Measurements from ENCODE around the gene SLC45A1.

The SLC45A1 gene

GRCh38 chr1:8348777-8349472 is 31.0 kb downstream of the SLC45A1 start:
- DNase-seq: peak; percentile 50
- in situ Hi-C loops (cut with MboI; ENCODE audit: low pct_unique_long_range_greater_than_20kb, low sequenced_read_pairs): no loop called here

DNA sequence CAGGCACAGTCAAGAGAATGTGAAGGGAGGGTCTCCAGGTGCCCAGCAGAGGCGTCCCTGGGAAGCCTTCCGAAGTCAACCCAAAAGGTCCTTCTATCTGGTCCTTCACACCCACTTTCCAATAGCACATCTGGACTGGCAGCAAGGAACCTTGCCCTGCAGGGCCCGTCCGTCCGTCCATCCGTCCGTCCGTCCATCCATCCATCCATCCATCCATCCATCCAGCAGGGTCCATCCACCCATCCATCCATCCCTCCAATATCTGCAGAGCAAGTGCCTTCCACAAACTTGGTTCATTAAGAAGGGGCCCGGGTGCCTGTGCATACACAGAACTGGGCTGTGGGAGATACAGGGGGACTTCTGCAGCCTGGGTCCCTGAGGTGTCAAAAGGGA is 31.6 kb downstream of the SLC45A1 start:
- in situ Hi-C loops (cut with MboI; ENCODE audit: low pct_unique_long_range_greater_than_20kb, low sequenced_read_pairs): no loop called here
- DNase-seq: no peak

DNA sequence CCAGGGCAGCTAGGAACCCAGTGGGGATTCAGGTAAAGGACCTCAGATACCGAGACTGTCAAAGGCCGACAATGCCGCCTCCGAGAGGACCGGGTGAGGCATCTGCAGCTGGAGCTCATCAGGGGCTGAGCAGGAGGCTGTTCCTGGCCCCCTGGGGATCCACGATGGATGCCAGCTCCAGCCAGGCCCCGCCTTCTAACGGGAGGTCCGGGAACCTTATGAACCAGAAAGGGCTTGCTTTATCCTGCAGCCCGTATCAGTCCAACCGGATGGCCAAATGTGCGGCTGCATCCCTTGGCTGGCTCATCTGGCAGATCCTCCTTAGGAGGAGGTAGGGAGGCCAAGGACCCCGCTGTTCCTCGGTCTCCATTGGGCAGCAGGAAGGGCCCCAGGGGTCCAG is 32.0 kb downstream of the SLC45A1 start:
- DNase-seq: no peak
- in situ Hi-C loops (cut with MboI; ENCODE audit: low pct_unique_long_range_greater_than_20kb, low sequenced_read_pairs): no loop called here

GRCh38 chr1:8350914-8351684 is 33.2 kb downstream of the SLC45A1 start:
- DNase-seq: no peak
- in situ Hi-C loops (cut with MboI; ENCODE audit: low pct_unique_long_range_greater_than_20kb, low sequenced_read_pairs): no loop called here

DNA sequence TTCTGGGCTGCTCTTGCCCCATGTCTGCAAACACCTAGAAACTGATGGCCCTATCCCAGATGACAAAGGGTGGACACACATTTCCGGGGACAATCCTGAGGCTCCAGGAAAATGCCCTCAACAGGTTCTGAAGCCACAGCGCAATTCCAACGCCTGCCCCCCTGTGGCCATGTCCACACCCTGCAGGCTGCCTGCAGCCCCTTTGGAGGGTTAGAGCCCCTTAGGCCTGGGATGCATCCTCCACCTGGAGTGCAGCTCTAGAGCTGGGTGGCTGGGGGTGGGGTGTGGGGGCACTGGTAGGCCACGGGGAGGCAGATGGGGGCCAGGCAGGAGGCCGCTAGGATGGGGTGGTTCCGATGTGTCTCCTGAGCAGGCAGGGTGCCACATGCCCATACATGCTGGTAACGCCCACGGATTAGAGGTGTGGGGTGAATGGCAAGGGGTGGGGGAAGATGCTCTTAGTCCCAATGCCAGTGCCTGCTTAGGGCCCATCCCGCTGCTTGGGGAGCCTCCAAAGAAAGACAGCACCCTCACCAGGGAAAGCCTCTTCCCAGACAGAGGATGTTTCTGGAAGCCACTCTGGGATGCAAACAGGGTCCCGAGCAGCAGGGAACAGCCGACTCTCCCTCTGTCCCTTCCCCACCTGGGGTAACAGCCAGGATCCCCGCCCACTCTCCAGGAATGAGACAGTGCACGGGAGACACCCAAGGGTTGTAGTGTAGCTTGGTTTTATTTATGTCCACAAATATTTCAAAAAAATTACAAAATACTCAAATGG is 34.0 kb downstream of the SLC45A1 start:
- in situ Hi-C loops (cut with MboI; ENCODE audit: low pct_unique_long_range_greater_than_20kb, low sequenced_read_pairs): no loop called here
- peak; percentile 17 for DNase-seq

- in situ Hi-C loops (cut with MboI; ENCODE audit: low pct_unique_long_range_greater_than_20kb, low sequenced_read_pairs): no loop called here
These were observed 34.5 kb downstream of the SLC45A1 start for GRCh38 chr1:8352471-8352845.

GRCh38 chr1:8352886-8353785 is 35.2 kb downstream of the SLC45A1 start:
- DNase-seq: no peak
- in situ Hi-C loops (cut with MboI; ENCODE audit: low pct_unique_long_range_greater_than_20kb, low sequenced_read_pairs): no loop called here

More at GRCh38 chr1:8352471-8352845, 34.5 kb downstream of the SLC45A1 start:
- no peak for DNase-seq

- in situ Hi-C loops (cut with MboI; ENCODE audit: low pct_unique_long_range_greater_than_20kb, low sequenced_read_pairs): no loop called here
- DNase-seq: no peak
These were observed 36.1 kb downstream of the SLC45A1 start for GRCh38 chr1:8354038-8354437.

GRCh38 chr1:8355439-8356255 is 37.7 kb downstream of the SLC45A1 start:
- in situ Hi-C loops (cut with MboI; ENCODE audit: low pct_unique_long_range_greater_than_20kb, low sequenced_read_pairs): no loop called here
- no peak for DNase-seq

DNA sequence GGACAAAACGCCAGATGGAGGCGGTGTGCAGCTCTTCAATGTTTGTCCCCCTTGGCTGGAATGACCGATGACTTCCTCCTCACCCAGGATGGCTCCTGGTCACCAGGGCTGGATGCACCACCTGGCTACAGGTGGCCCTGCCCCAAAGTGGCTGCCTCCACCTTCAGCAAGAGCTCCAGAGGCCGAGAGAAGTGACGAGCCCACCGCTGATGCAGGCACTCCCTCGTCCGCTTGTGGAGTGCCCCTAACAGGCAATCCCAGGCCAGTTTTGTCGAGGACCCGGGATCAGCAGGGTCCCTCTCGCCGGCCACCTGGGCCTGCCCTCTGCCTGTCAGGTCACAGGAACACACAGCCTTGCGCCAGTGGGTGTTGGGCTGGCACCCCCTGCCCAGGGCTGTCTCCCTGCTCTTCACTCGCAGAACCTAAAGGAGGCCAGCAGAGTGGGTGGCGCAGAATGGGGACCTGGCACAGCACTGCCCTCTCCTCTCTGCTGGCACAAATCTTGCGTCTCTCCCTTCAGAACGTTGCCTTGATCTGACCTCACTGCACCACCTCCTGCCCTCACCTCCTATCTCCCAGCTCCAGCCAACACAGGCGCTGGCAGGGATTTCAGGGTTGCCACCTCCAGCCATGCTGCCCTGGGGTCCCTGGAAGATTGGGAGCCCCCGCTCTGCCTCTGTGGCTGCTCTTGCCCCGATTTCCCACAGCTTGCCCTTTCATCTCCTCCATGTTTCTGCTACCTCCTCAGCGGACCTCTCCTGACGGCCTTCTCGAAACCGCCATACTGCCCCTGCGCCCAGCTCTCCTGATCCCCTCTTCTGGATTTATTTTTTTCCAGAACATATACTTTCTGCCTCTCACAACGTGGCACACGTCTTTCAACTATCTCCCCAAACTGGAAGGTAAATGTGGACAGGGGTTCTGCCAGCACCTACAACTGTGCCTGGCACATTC is 38.6 kb downstream of the SLC45A1 start:
- in situ Hi-C loops (cut with MboI; ENCODE audit: low pct_unique_long_range_greater_than_20kb, low sequenced_read_pairs): no loop called here
- no peak for DNase-seq

GRCh38 chr1:8357329-8358101 is 39.6 kb downstream of the SLC45A1 start:
- in situ Hi-C loops (cut with MboI; ENCODE audit: low pct_unique_long_range_greater_than_20kb, low sequenced_read_pairs): no loop called here
- no peak for DNase-seq

- DNase-seq: no peak
- in situ Hi-C loops (cut with MboI; ENCODE audit: low pct_unique_long_range_greater_than_20kb, low sequenced_read_pairs): no loop called here
These were observed 40.5 kb downstream of the SLC45A1 start for GRCh38 chr1:8358241-8358896.

DNA sequence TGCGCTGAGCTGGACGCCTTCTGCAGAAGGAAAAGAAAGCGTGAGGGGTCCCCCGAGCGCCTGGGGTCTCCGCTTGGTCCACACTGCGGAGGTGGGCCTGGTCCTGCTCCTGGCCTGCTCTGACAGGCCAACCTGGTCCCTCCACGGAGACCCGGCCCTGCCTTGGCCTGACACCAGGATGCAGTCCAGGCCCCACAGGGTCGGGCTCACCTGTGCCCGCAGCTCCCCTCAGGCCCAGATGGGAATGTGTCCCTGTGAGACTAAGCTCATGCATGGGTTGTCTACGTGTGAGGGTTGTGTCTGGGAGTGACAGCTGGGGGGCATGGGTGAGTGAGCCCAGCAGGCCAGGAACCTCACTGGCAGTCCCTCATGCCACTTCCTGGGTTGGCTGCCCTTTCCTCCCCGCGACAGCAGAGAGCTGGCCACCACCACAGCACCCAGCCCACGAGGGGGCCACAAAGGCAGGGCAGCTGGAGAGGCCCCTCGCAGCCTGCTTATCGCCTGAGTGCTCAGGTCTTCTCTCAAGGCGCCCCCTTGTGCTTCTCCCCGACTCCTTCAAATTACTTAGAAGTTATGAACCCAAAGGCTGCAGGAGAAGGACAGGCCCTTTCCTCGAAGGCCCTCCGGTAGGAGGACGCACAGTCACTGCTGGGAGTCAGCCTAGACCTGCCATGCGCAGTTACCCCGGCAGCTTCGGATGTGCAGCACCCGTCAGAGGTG is 41.1 kb downstream of the SLC45A1 start:
- in situ Hi-C loops (cut with MboI; ENCODE audit: low pct_unique_long_range_greater_than_20kb, low sequenced_read_pairs): no loop called here
- no peak for DNase-seq

DNA sequence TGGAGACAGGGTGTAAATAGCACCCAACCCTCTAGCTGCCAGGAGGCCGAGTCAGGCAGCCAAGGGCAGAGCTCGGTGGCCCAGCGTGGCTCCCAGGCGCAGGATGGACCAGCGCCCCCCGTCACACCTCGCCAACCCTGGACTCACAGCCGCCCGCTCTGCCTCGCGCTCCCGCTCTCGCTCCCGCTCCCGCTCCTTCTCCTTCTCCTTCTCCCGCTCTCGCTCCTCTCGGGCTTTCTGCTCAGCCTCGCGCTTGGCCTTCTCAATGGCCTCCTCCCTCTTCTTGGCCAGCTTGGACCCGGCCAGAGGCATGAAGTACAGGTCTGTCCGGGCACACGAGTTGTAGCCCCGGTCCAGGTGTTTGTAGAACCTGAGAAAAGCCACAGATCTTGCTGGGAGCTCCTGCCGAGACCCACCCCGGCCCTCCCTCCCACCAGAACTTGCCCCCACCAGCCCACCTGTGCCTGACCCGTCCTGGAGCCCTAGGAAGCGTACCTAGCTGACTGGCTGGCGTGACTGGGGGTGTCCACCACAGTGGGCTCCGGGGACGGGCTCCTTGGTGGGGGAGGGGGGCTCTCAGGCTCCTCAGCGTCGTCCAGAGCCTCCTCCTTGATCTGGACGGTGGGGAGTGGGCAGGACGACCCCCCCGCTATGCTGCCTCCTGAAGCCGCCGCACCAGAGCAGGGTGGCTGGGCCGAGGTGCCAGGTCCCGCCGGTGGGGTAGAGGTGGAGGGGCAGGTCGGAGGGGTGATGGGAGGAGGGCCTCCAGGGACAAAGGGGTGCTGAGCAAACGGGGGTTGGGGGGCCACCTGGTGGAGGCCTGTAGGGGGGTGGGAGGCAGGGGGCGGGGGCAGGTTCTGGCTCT is 41.9 kb downstream of the SLC45A1 start:
- no peak for DNase-seq
- in situ Hi-C loops (cut with MboI; ENCODE audit: low pct_unique_long_range_greater_than_20kb, low sequenced_read_pairs): no loop called here
